Measurements from ENCODE around the gene L3MBTL3. TPM values are rescaled to one million over a fixed set of nuclear protein-coding genes. Genes with fewer than 3 reads are reported as not detected.

L3MBTL3 gene
- total and polyA plus RNA-seq, 2 experiments from 2014 or later: 8.7 to 11.2 TPM

DNA sequence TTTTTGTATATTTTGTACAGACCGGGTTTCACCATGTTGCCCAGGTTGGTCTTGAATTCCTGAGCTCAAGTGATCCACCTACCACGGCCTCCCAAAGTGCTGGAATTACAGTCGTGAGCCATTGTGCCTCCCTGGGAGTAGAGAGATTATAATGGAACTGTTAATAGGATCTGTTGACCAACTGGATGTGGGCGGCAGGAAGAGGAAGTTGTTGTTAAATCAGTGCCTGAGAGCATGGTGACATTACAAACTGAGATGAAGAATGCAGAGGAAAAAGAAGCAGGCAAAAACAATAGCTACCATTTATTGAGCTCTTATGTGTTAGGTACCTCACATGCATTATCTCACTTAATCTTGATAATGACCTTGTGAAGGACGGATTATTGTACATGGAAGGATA is 9.2 kb upstream of the L3MBTL3 start (continued):
- no peak for TF ChIP-seq REST (IDR thresholded peaks at IDR 0.05; ENCODE audit: unreplicated experiment)
- TF ChIP-seq ZNF114 (CRISPR knock-in tag; IDR thresholded peaks at IDR 0.05): no peak
- TF ChIP-seq EZH2 (IDR thresholded peaks at IDR 0.05; ENCODE audit: low read depth, unreplicated experiment): no peak
- TF ChIP-seq STAT1 (IDR thresholded peaks at IDR 0.05; ENCODE audit: unreplicated experiment): no peak
- TF ChIP-seq, protein P1, sequence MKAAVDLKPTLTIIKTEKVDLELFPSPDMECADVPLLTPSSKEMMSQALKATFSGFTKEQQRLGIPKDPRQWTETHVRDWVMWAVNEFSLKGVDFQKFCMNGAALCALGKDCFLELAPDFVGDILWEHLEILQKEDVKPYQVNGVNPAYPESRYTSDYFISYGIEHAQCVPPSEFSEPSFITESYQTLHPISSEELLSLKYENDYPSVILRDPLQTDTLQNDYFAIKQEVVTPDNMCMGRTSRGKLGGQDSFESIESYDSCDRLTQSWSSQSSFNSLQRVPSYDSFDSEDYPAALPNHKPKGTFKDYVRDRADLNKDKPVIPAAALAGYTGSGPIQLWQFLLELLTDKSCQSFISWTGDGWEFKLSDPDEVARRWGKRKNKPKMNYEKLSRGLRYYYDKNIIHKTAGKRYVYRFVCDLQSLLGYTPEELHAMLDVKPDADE (IDR thresholded peaks at IDR 0.05): no peak
- TF ChIP-seq JUNB (IDR thresholded peaks at IDR 0.05; ENCODE audit: unreplicated experiment): no peak
- TF ChIP-seq EZH2phosphoT487 (IDR thresholded peaks at IDR 0.05; ENCODE audit: unreplicated experiment): no peak
- TF ChIP-seq POLR2AphosphoS5 (IDR thresholded peaks at IDR 0.05; ENCODE audit: low read depth): no peak

DNA sequence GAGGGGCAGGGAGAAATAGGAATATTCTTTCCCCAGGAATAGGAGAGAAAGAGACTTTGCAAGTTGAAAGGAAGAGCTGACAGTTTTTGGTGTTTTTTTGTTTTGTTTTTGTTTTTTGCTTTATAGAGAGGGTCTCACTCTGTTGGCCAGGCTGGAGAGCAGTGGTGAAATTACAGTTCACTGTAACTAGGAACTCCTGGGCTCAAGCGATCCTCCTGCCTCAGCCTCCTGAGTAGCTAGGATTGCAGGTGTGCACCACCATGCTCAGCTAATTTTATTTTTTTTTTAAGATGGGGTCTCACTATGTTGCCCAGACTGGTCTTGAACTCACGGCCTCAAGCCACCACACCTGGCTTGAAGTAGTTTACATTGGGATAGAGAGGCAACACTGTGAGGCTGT is 8.0 kb upstream of the L3MBTL3 start:
- no peak for ATAC-seq
- Histone ChIP-seq H3K4me3 (no peak overlapping the region), H3K4me1 (ENCODE audit: insufficient read depth) (no peaks in the 10 kb centered on the region), H3K9me2 (ENCODE audit: insufficient read depth) (0 out of 2 replicates have a peak, but pooled peaks cover 5% of the 10 kb centered on the region), H2AFZ (no peak overlapping the region), H3F3A (replicated peaks; ENCODE audit: low read depth) (no peaks in the 10 kb centered on the region), H3K79me2 (replicated peaks; ENCODE audit: insufficient read depth) (no peaks in the 10 kb centered on the region), H3K4me2 (no peak overlapping the region), H4K20me1 (replicated peaks; ENCODE audit: insufficient read depth) (no peaks in the 10 kb centered on the region), H3K36me3 (ENCODE audit: insufficient read depth) (no peaks in the 10 kb centered on the region), H3K27ac (ENCODE audit: low read depth) (no peak overlapping the region), H3K27me3 (ENCODE audit: insufficient read depth) (no peaks in the 10 kb centered on the region)
- peaks cover 5% of the 10 kb centered on the region for H3K4me1 Mint-ChIP-seq
- no peaks in the 10 kb centered on the region for H3K27me3 Mint-ChIP-seq (ENCODE audit: insufficient read depth, low read depth, poor library complexity)
- H3K9me3 Mint-ChIP-seq: no peaks in the 10 kb centered on the region; the same call in 2 of the 3 replicates
- TF ChIP-seq CTCF (conservative IDR thresholded peaks at IDR 0.05; ENCODE audit: low read depth in 2 of 2) (no peak), POLR2AphosphoS5 (IDR thresholded peaks at IDR 0.05; ENCODE audit: low read depth) (no peak), CREB1 (CRISPR knock-in tag; IDR thresholded peaks at IDR 0.05; ENCODE audit: low read depth) (no peak), EZH2phosphoT487 (IDR thresholded peaks at IDR 0.05; ENCODE audit: unreplicated experiment) (no peak), EZH2 (IDR thresholded peaks at IDR 0.05; ENCODE audit: low read depth, unreplicated experiment) (no peak), JUNB (IDR thresholded peaks at IDR 0.05; ENCODE audit: unreplicated experiment) (no peak), STAT1 (IDR thresholded peaks at IDR 0.05; ENCODE audit: unreplicated experiment) (no peak)
- DNase-seq (ENCODE audit: low spot score): no peak
- H3K27ac Mint-ChIP-seq: no peak overlapping the region
- H3K36me3 Mint-ChIP-seq (ENCODE audit: low read depth): no peaks in the 10 kb centered on the region
- H3K4me3 Mint-ChIP-seq: no peak overlapping the region

All from GM23338 (cell line).